ENCODE data around the gene CCDC93.

DNA sequence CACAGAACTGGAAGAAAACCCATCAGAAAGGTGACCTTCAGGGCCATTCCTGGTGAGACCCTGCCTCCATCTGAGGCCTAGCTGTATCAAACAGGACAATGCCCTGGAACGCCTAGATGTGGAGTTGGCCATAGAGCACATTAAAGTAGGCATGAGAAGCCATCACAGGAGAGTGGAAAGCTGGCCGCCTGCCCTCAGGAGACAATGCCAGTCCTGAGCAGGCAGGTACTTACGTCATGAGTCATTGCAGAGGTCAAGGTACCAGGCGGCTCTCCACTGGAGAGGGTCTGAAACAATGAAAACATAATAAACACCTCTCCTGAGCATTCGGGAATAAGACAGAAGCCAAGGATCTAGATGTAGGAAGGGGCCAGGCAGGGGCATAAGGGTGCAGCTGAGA, 68.6 kb downstream of the CCDC93 start:
- TF ChIP-seq POLR2A (IDR thresholded peaks at IDR 0.05; ENCODE audit: low read depth, low read length) (no peak), POLR2AphosphoS5 (IDR thresholded peaks at IDR 0.05; ENCODE audit: low read depth, low read length) (no peak), TAF1 (IDR thresholded peaks at IDR 0.05; ENCODE audit: borderline replicate concordance, low read depth, low read length) (no peak)
